H1 (cell line): ENCODE measurements around the gene MAPRE3. TPM values are rescaled to one million over a fixed set of nuclear protein-coding genes. Genes with fewer than 3 reads are reported as not detected.

Experiments
- BACH1 ChIP-seq: IDR thresholded peaks from 2 replicates; pipeline ENCODE4 v1.6.1; 2012; ENCODE audit warnings: low read length, improper control_type of control experiment
- HDAC6 ChIP-seq: IDR thresholded peaks from one replicate; pipeline ENCODE4 v1.7.1; 2012; ENCODE audit warnings: low read depth, mild to moderate bottlenecking, inconsistent platforms, low read length, moderate library complexity
- KDM1A ChIP-seq: fragments of 200-600, 300-600 bp; sonication (generic); IDR thresholded peaks from 2 replicates; pipeline ENCODE4 v1.7.1; 2016; ENCODE audit warnings: mild to moderate bottlenecking, low read length, borderline replicate concordance
- KDM4A ChIP-seq: IDR thresholded peaks from one replicate; pipeline ENCODE4 v1.7.1; 2012; ENCODE audit warnings: low read depth, mild to moderate bottlenecking, moderate library complexity, low read length, inconsistent platforms; ENCODE audit not compliant: severe bottlenecking
- MAFK ChIP-seq: IDR thresholded peaks from 2 replicates; pipeline ENCODE4 v1.6.1; 2012; ENCODE audit warnings: low read depth, mild to moderate bottlenecking, improper control_type of control experiment, low read length
- MAX ChIP-seq: IDR thresholded peaks from 2 replicates; pipeline ENCODE4 v1.6.1; 2012; ENCODE audit warnings: inconsistent platforms
- POLR2AphosphoS5 ChIP-seq: IDR thresholded peaks from 2 replicates; pipeline ENCODE4 v1.6.1; 2011; ENCODE audit warnings: low read depth, low read length
- TCF12 ChIP-seq: IDR thresholded peaks from 2 replicates; pipeline ENCODE4 v1.6.1; 2011; ENCODE audit warnings: low read depth, mild to moderate bottlenecking, low read length
- ZNF274 ChIP-seq: IDR thresholded peaks from 2 replicates; pipeline ENCODE4 v1.7.0; 2012; ENCODE audit warnings: low read length, borderline replicate concordance; ENCODE audit errors: extremely low read depth
- polyA plus RNA-seq, 7 experiments: library from polyadenylated mRNA; depleted of rRNA in 3 of 7; stranded (reverse) in 5 of 7; unstranded in 2 of 7; fragments of >200 nt in 5 of 7; fragments of 200-250 nt in 2 of 7; gene quantifications; 1 replicate in 5 of 7; 2 replicates in 1 of 7; 4 replicates in 1 of 7; pipeline versions ENCODE4 v1.2.1 to v1.2.3, GENCODE V29; 2011 to 2013; ENCODE audit warnings: missing spikeins in 2 of 7, mixed read lengths in 2 of 7
- total RNA-seq: library from RNA; stranded (reverse); fragmentation: NEBNext Ultra II Directional; extraction: Animal tissue kit (Norgen Biotek cat#: 25700); gene quantifications from 2 replicates; pipeline ENCODE4 v1.2.1, GENCODE V29; 2021

The MAPRE3 gene
- total and polyA plus RNA-seq, 2 of the 8 experiments (the other 6 are each of a cell fraction or from before 2014, with no cell fraction given): 4.9 to 6.6 TPM

GRCh38 chr2:27067385-27067784, 96.9 kb downstream of the MAPRE3 start (continued):
- TF ChIP-seq ZNF274 (no peak), KDM1A (no peak), BACH1 (no peak), MAX (no peak), TCF12 (no peak), KDM4A (no peak), POLR2AphosphoS5 (no peak), HDAC6 (no peak), MAFK (no peak)
